ENCODE results near the gene SGIP1.

- no peak for TF ChIP-seq BRCA1 (IDR thresholded peaks at IDR 0.05; ENCODE audit: low read depth, low read length)
- TF ChIP-seq CTCF (IDR thresholded peaks at IDR 0.05; ENCODE audit: control extremely low read depth in 1 of 3, insufficient read depth in 1 of 3, low read depth in 1 of 3, low read length in 3 of 3) = no peak
- TF ChIP-seq, protein P1, sequence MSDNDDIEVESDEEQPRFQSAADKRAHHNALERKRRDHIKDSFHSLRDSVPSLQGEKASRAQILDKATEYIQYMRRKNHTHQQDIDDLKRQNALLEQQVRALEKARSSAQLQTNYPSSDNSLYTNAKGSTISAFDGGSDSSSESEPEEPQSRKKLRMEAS (IDR thresholded peaks at IDR 0.05) = no peak
- TF ChIP-seq POLR2AphosphoS5 (IDR thresholded peaks at IDR 0.05; ENCODE audit: low read depth, low read length) = no peak
- TF ChIP-seq HDAC6 (IDR thresholded peaks at IDR 0.05; ENCODE audit: low read depth, low read length) = no peak
- no peak for TF ChIP-seq HDAC2 (IDR thresholded peaks at IDR 0.05; ENCODE audit: borderline replicate concordance in 1 of 2, low read depth in 2 of 2, low read length in 2 of 2)
- TF ChIP-seq CREB1 (IDR thresholded peaks at IDR 0.05) = no peak
- TF ChIP-seq GTF2F1 (IDR thresholded peaks at IDR 0.05; ENCODE audit: borderline replicate concordance, low read depth, low read length) = no peak
- no peak for TF ChIP-seq NANOG (IDR thresholded peaks at IDR 0.05; ENCODE audit: insufficient read depth, low read depth, low read length, poor library complexity, severe bottlenecking)
- no peak for TF ChIP-seq RXRA (IDR thresholded peaks at IDR 0.05; ENCODE audit: insufficient read depth, low read depth, low read length)
These were observed 31.9 kb upstream of the SGIP1 start for GRCh38 chr1:66502086-66502485.
